Measurements from ENCODE around the gene FSTL3. TPM values are rescaled to one million over a fixed set of nuclear protein-coding genes. Genes with fewer than 3 reads are reported as not detected.

The FSTL3 gene
- total and polyA plus RNA-seq, 2 of the 13 experiments (the other 11 are each of a cell fraction or from before 2014, with no cell fraction given) = 13.5 to 15.6 TPM

GRCh38 chr19:703329-703650 is 27.1 kb downstream of the FSTL3 start (continued):
- TF ChIP-seq ZNF251 (CRISPR knock-in tag; IDR thresholded peaks at IDR 0.05) (no peak), SKIL (CRISPR knock-in tag; IDR thresholded peaks at IDR 0.05; ENCODE audit: borderline replicate concordance) (no peak), ZNF546 (CRISPR knock-in tag; conservative IDR thresholded peaks at IDR 0.05) (no peak), ZFP82 (CRISPR knock-in tag; IDR thresholded peaks at IDR 0.05; ENCODE audit: borderline replicate concordance) (no peak), E2F1 (CRISPR knock-in tag; IDR thresholded peaks at IDR 0.05) (no peak)

- 5% methylated on average over 24 of the region's 50 CpGs for WGBS (ENCODE audit: low lambda C conversion rate)
- Histone ChIP-seq H3K79me2 (ENCODE audit: insufficient read depth, low read length) (no peaks in the 10 kb centered on the region), H3K27me3 (ENCODE audit: control insufficient read depth in 1 of 2, insufficient read depth in 2 of 2, low read length in 2 of 2) (no peaks in the 10 kb centered on the region; a peak in 1 of 5 replicates), H4K20me1 (ENCODE audit: insufficient read depth, low read length) (no peaks in the 10 kb centered on the region), H3K9ac (ENCODE audit: insufficient read depth, low read depth, low read length) (peak overlapping the region; percentile 70), H3K4me2 (ENCODE audit: low read depth, low read length) (peak overlapping the region; percentile 99), H3K9me3 (ENCODE audit: low read length) (no peaks in the 10 kb centered on the region), H3K27ac (ENCODE audit: extremely low read length, insufficient read depth, low read length) (peak overlapping the region; percentile 69), H2AFZ (ENCODE audit: low read length) (no peak overlapping the region), H3K36me3 (replicated peaks in 1 of 2; ENCODE audit: control insufficient read depth in 1 of 2, insufficient read depth in 2 of 2, low read length in 2 of 2) (no peaks in the 10 kb centered on the region), H3K4me3 (replicated peaks in 1 of 3; ENCODE audit: insufficient read depth in 1 of 3, low read depth in 2 of 3, low read length in 3 of 3) (peak overlapping the region; percentile 72 to 83 (median 76)), H3K4me1 (ENCODE audit: insufficient read depth, low read length) (peaks cover 45% of the 10 kb centered on the region)
- POLR2A ChIA-PET = interaction anchor here (0.5 to 3.6 kb wide), 26 partner anchors 9 to 315 kb away, joined by 3 to 56 read pairs (median 6); partner anchors contain the start of genes BSG, CDC34, FSTL3 and PRSS57
- DNase-seq (ENCODE audit: low spot score) (peak; percentile 90), ATAC-seq (peak; percentile 91), FAIRE-seq (peak; percentile 34)
- CTCF ChIA-PET (ENCODE audit: low intra/inter-chr PET ratio, low total read pairs) = no interaction called here
- intact Hi-C loops (cut with micrococcal nuclease; ENCODE audit: unreplicated experiment) = no loop called here
- BruUV-seq (replicated peaks) = no TSS peak
- in situ Hi-C loops (cut with HindIII; ENCODE audit: extremely low pct_ligation_motif_present, low pct_unique_long_range_greater_than_20kb) = no loop called here
- TF ChIP-seq ZNF556 (CRISPR knock-in tag; IDR thresholded peaks at IDR 0.05; ENCODE audit: borderline replicate concordance) (no peak), PREB (CRISPR knock-in tag; IDR thresholded peaks at IDR 0.05) (no peak), ZNF547 (CRISPR knock-in tag; IDR thresholded peaks at IDR 0.05) (no peak), ZNF597 (CRISPR knock-in tag; IDR thresholded peaks at IDR 0.05) (no peak), ELK4 (CRISPR knock-in tag; IDR thresholded peaks at IDR 0.05; ENCODE audit: borderline replicate concordance) (0 out of 2 replicates have a peak, but pooled peaks have one; percentile 26), EZH2 (conservative IDR thresholded peaks at IDR 0.05; ENCODE audit: low read depth, low read length) (no peak), SSRP1 (CRISPR knock-in tag; IDR thresholded peaks at IDR 0.05) (no peak), CREM (IDR thresholded peaks at IDR 0.05) (no peak), CREM (CRISPR knock-in tag; IDR thresholded peaks at IDR 0.05) (no peak), ZBTB3 (CRISPR knock-in tag; IDR thresholded peaks at IDR 0.05; ENCODE audit: borderline replicate concordance, low read depth) (no peak), NR2C2 (CRISPR knock-in tag; IDR thresholded peaks at IDR 0.05; ENCODE audit: borderline replicate concordance) (peak; percentile 16; the same call in 1 of the 2 replicates)
Measured at GRCh38 chr19:703651-704446, 27.7 kb downstream of the FSTL3 start.

All from HepG2 (cell line).